Stimulated activated CD8-positive, alpha-beta memory T cell treated with anti-CD3 and anti-CD28 coated beads, Interleukin-15, amount 100 ng/mL, for 4 hours (primary cell): Measurements from ENCODE around the gene SRPK2.

Experiments
- DNase-seq, 2 donors: peaks; one replicate each; pipeline ENCODE4 v3.0.0-alpha.2; 2020; ENCODE audit warnings: low read depth in 2 of 2

SRPK2 gene

DNA sequence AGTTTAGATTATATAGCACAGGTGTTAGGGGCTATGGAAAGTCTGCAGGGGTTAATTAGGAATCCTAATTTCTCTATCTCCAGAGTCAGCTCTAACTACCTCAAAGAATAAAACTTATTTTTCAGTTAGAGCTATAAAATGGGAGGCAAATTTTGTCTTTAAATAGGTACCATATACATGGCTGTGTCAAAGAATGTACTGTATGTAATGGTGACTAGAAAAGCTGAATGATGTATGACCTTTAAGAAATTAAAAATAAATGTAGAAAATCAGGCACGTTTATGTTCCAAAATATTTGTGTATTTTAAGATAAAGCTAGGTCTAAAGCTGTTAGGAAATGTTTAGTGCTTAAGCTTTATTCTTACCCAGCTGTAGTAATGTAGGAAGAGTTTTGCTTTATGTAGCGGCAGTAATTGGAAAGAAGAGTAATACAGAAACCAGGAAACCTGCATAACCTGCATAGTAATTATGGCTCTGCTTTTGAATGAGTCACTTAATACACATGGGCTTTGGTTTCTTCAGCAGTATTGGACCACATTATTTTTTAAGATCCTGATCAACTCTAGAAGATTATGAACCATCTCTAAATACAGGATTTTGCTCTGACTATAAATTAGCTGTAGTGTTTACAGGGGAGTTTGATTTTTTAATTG, 289.7 kb downstream of the SRPK2 start:
- no peak for DNase-seq

DNA sequence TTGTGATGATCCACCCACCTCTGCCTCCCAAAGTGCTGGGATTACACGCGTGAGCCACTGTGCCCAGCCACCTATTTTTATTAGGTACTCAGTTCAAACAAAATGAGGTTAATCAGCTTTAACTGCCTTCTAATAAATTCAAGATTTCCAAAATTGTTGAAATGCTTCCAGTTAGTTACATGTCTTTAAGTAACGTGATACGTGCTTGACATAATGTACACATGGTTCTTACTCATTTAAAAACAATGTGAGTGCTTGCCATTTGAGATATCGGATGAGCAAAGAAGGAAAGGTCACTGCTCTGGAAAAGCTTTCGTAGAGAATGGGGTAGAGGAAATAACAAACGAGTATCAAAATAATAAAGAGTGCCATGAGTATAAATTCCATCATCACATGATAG, 291.1 kb downstream of the SRPK2 start:
- no peak for DNase-seq

DNA sequence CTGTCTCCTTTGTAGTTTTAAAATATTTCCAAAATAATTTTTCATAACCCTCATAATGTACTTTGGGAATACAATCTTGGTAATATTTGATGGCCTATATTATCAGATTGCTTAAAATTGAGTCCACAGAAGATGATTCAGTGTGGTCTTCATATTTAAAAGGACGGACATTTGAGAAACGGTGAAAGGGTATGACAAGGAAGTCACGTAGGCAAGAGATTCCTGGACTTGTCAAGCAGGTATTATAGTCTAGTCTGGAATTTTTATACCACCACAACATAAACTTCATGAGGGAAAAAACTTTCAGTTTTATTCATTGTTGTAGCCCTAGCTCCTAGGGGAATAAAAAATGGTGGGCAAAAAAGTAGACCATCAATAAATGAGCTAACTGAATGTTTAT, 292.4 kb downstream of the SRPK2 start:
- DNase-seq: no peak

DNA sequence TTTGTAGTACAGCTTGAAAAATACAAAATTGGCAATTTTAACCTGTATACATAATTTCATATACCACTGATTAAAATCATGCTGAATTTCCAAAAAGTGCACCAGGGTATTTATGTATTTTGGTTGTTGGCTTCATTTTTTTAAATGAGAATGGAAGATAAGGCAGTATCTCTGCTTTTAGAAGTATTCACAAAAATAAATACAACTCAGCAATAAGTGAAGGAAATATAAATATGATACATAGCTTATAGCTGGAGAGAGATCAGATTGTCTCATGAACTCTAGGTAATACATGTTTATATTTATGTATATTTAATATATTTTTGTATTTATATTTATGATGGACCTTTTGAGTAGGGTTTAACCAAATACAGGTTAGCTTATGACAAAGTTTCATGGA, 293.8 kb downstream of the SRPK2 start:
- DNase-seq: no peak

DNA sequence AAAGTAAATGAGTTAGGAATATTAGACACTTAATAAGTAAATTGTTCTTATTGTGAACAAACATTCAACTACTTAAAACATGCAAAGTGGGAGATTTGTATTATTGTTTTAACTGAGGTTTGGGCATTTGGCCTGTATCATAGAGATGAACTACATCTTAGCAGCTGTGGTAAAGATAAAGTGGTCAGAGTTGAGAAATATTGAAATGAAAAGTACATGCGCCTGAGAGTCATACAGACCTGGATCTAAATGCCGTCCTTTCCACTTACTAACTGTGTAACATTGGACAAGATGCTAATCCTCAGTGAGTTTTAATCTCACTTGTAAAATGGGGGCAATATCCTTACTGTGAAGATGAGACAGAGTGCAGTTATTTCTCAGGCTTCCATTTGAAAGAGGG, 300.3 kb downstream of the SRPK2 start:
- no peak for DNase-seq

DNA sequence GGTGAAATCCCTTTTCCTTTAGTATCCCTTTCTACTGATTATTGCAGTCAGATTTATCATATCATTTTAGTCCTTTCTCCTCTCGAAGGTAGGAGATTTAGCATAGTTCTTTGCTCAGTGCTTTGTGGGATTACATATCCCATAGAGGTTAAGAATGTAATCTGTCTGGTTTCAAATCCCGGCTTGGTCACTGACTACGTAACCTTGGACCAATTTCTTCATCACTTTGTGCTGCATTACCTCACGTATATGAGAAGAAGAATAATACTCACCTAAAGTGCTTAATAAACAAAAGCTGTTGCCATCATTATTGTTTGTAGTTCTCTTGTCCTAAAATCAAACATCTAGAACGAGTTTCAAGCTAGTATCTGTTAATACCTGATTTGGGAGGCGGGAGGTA, 300.7 kb downstream of the SRPK2 start:
- no peak for DNase-seq

DNA sequence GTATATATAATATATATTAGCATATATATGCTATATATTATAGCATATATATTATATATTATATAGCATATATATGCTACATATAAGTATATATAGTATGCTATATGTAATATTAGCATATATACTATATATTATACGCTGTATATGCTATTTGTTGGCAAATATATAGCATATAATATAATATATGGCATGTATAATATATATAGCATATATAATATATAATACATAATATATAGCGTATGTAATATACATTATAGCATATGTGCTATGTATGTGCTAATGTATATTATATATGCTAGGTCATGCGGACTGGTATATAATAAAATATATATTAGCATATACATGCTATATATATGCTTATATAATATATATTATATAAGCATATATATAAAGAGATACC, 301.9 kb downstream of the SRPK2 start:
- no peak for DNase-seq

DNA sequence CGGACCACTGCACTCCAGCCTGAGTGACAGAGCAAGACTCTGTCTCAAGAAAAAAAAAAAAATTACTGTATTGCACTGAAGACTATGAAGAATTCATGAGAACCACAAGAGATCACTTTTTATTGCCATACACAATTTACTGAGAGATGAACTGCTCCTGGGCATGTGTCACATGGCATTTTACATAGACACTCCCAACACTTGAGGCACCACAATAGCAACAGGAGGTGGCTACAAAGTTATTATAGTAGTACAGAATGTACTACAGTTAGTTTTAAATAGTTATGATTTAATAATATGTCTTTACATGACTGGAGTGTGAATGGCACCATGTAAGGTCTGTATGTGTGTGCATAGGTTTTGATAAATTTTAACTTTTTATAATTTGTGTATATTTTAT, 304.1 kb downstream of the SRPK2 start:
- no peak for DNase-seq

DNA sequence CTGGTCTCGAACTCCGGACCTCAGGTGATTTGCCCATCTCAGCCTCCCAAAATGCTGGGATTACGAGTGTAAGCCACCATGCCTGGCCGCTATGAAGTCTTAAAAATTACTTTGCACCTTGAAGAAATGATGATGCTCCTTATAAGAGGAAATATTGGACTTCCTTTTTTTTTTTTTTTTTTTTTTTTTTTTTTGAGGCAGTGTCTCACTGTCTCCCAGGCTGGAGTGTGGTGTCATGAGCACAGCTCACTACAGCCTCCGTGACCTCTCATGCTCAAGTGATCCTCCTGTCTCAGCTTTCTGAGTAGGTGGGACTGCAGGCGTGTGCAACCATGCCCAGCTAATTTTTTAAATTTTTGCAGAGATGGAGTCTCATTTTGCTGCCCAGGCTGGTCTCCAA, 309.4 kb downstream of the SRPK2 start:
- DNase-seq: no peak

DNA sequence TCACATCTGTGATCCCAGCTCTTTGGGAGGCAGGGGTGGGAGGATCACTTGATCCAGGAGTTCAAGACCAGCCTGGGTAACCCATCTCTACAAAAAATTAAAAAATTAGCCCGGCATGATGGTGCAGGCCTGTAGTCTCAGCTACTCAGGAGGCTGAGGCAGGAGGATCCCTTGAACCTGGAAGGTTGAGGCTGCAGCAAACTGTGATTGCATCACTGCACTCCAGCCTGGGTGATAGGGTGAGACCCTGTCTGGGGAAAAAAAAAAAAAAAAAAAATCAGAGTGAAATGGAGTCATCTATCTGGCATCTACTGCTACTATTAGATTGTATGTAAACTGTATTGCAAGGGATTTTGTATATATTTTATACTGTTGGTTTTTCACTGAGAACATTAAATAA, 315.6 kb downstream of the SRPK2 start:
- no peak for DNase-seq

DNA sequence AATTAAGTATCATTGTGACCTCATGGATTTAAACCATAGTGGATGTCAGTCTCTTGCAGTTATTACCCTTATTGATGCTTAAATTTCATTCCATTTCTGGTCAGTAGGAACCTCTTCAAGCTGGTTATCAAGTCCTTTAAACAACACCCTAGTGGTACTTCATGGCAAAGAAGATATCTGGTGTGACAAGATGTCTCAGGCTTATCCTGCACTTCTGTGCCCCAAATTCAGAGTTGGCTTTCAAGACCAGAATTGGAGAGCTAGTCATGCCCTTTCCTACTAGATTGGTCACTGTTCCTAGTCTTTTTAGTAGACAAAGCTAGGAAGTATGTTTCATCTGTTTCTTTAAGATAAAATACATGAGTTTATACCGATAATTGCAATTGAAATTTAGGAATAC, 319.8 kb downstream of the SRPK2 start:
- no peak for DNase-seq

DNA sequence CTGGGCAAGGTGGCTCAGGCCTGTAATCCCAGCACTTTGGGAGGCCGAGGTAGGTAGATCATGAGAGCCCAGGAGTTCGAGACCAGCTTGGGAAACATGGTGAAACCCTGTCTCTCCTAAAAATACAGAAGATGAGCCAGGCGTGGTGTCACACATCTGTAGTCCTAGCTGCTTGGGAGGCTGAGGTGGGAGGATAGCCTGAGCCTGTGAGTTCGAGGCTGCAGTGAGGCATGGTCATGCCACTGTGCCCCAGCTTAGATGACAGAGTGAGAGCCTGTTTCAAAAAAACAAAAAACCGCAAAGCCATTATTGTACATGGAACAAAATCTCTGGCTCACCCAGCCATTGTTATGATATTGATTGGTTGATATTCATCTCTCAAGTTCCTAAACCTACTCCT, 321.0 kb downstream of the SRPK2 start:
- DNase-seq: no peak
